Measurements from ENCODE around the gene SPA17.

The SPA17 gene

GRCh38 chr11:124676386-124676785 lies 2.7 kb downstream of the SPA17 start:
- H3K4me3 ChIP-seq (ENCODE audit: insufficient read depth in 1 of 2, low read depth in 1 of 2, low read length in 2 of 2) = no peak overlapping the region
- no peak overlapping the region for H4K8ac ChIP-seq (ENCODE audit: low read length)
- no peaks in the 10 kb centered on the region for H3K27me3 ChIP-seq (ENCODE audit: control insufficient read depth in 1 of 2, insufficient read depth in 1 of 2, low read length in 2 of 2)
- no peak overlapping the region for H3K9ac ChIP-seq (ENCODE audit: low read length)
- no peak overlapping the region for H2BK15ac ChIP-seq (ENCODE audit: low read depth, poor library complexity, severe bottlenecking)
- H4K91ac ChIP-seq (ENCODE audit: low read length) = no peak overlapping the region
- no peak overlapping the region for H3K18ac ChIP-seq (ENCODE audit: low read depth in 1 of 2, low read length in 2 of 2)
- H2BK120ac ChIP-seq (ENCODE audit: low read depth, low read length) = no peak overlapping the region
- H3K4me1 ChIP-seq (ENCODE audit: control insufficient read depth, insufficient read depth, low read depth, low read length) = peaks cover 4% of the 10 kb centered on the region
- no peak overlapping the region for H3K14ac ChIP-seq (ENCODE audit: low read length in 2 of 2)
- H3K23ac ChIP-seq (ENCODE audit: low read length in 2 of 2) = no peak overlapping the region
- no peak overlapping the region for H3K27ac ChIP-seq (ENCODE audit: low read length, poor library complexity, severe bottlenecking)
- H3K79me1 ChIP-seq (replicated peaks; ENCODE audit: low read length, poor library complexity, severe bottlenecking) = peaks cover 2% of the 10 kb centered on the region
- H2AFZ ChIP-seq (ENCODE audit: low read depth, low read length) = no peak overlapping the region
- WGBS = 100% methylated on average over 1 of the region's 2 CpGs
- no peaks in the 10 kb centered on the region for H3K36me3 ChIP-seq (ENCODE audit: control insufficient read depth in 1 of 2, insufficient read depth in 2 of 2, low read depth in 1 of 2, low read length in 2 of 2)
- no peak overlapping the region for H3K4me2 ChIP-seq (ENCODE audit: low read length, poor library complexity, severe bottlenecking)
- no peak overlapping the region for H2AK5ac ChIP-seq (ENCODE audit: low read length, severe bottlenecking)
- no peak overlapping the region for H3K4ac ChIP-seq (ENCODE audit: low read depth in 1 of 2, low read length in 2 of 2)
- DNase-seq = no peak
- no peak overlapping the region for H2BK5ac ChIP-seq (ENCODE audit: low read depth, low read length, poor library complexity, severe bottlenecking)
- H2BK12ac ChIP-seq (ENCODE audit: low read length in 2 of 2) = no peak overlapping the region
- no peaks in the 10 kb centered on the region for H3K9me3 ChIP-seq (ENCODE audit: control insufficient read depth, low read length)

GRCh38 chr11:124678416-124678815 lies 4.7 kb downstream of the SPA17 start:
- Histone ChIP-seq H2BK120ac (ENCODE audit: low read depth, low read length) (no peak overlapping the region), H3K36me3 (ENCODE audit: control insufficient read depth in 1 of 2, insufficient read depth in 2 of 2, low read depth in 1 of 2, low read length in 2 of 2) (peaks cover 0 to 5% of the 10 kb centered on the region in 2 experiments), H3K9me3 (ENCODE audit: control insufficient read depth, low read length) (peaks cover 18% of the 10 kb centered on the region), H2BK12ac (ENCODE audit: low read length in 2 of 2) (no peak overlapping the region), H3K27ac (ENCODE audit: low read length, poor library complexity, severe bottlenecking) (no peak overlapping the region), H2BK5ac (ENCODE audit: low read depth, low read length, poor library complexity, severe bottlenecking) (no peak overlapping the region), H3K4me1 (ENCODE audit: control insufficient read depth, insufficient read depth, low read depth, low read length) (peaks cover 2% of the 10 kb centered on the region), H3K79me1 (replicated peaks; ENCODE audit: low read length, poor library complexity, severe bottlenecking) (peaks cover 2% of the 10 kb centered on the region), H3K23ac (ENCODE audit: low read length in 2 of 2) (no peak overlapping the region), H4K91ac (ENCODE audit: low read length) (no peak overlapping the region), H3K4ac (ENCODE audit: low read depth in 1 of 2, low read length in 2 of 2) (no peak overlapping the region), H2AFZ (ENCODE audit: low read depth, low read length) (no peak overlapping the region), H3K27me3 (ENCODE audit: control insufficient read depth in 1 of 2, insufficient read depth in 1 of 2, low read length in 2 of 2) (no peaks in the 10 kb centered on the region), H2BK15ac (ENCODE audit: low read depth, poor library complexity, severe bottlenecking) (no peak overlapping the region), H3K9ac (ENCODE audit: low read length) (no peak overlapping the region), H3K4me2 (ENCODE audit: low read length, poor library complexity, severe bottlenecking) (no peak overlapping the region), H4K8ac (ENCODE audit: low read length) (no peak overlapping the region), H3K18ac (ENCODE audit: low read depth in 1 of 2, low read length in 2 of 2) (no peak overlapping the region), H3K4me3 (ENCODE audit: insufficient read depth in 1 of 2, low read depth in 1 of 2, low read length in 2 of 2) (no peak overlapping the region), H2AK5ac (ENCODE audit: low read length, severe bottlenecking) (no peak overlapping the region), H3K14ac (ENCODE audit: low read length in 2 of 2) (no peak overlapping the region)
- WGBS = 82% methylated on average over 4 of the region's 5 CpGs
- DNase-seq = no peak

GRCh38 chr11:124681421-124681820 lies 7.7 kb downstream of the SPA17 start:
- no CpG with 5 or more reads among the region's 2 CpGs for WGBS
- H3K23ac ChIP-seq (ENCODE audit: low read length in 2 of 2) = no peak overlapping the region
- H3K4me2 ChIP-seq (ENCODE audit: low read length, poor library complexity, severe bottlenecking) = no peak overlapping the region
- H2BK120ac ChIP-seq (ENCODE audit: low read depth, low read length) = no peak overlapping the region
- H3K4ac ChIP-seq (ENCODE audit: low read depth in 1 of 2, low read length in 2 of 2) = no peak overlapping the region
- no peak overlapping the region for H2AK5ac ChIP-seq (ENCODE audit: low read length, severe bottlenecking)
- H3K9me3 ChIP-seq (ENCODE audit: control insufficient read depth, low read length) = peaks cover 25% of the 10 kb centered on the region
- H3K36me3 ChIP-seq (ENCODE audit: control insufficient read depth in 1 of 2, insufficient read depth in 2 of 2, low read depth in 1 of 2, low read length in 2 of 2) = peaks cover 0 to 5% of the 10 kb centered on the region in 2 experiments
- no peak overlapping the region for H2BK15ac ChIP-seq (ENCODE audit: low read depth, poor library complexity, severe bottlenecking)
- no peak overlapping the region for H2AFZ ChIP-seq (ENCODE audit: low read depth, low read length)
- H4K91ac ChIP-seq (ENCODE audit: low read length) = no peak overlapping the region
- H3K14ac ChIP-seq (ENCODE audit: low read length in 2 of 2) = no peak overlapping the region
- no peak overlapping the region for H2BK12ac ChIP-seq (ENCODE audit: low read length in 2 of 2)
- H4K8ac ChIP-seq (ENCODE audit: low read length) = no peak overlapping the region
- H3K27me3 ChIP-seq (ENCODE audit: control insufficient read depth in 1 of 2, insufficient read depth in 1 of 2, low read length in 2 of 2) = no peaks in the 10 kb centered on the region
- H3K27ac ChIP-seq (ENCODE audit: low read length, poor library complexity, severe bottlenecking) = no peak overlapping the region
- no peak for DNase-seq
- H3K79me1 ChIP-seq (replicated peaks; ENCODE audit: low read length, poor library complexity, severe bottlenecking) = no peaks in the 10 kb centered on the region
- H3K4me3 ChIP-seq (ENCODE audit: insufficient read depth in 1 of 2, low read depth in 1 of 2, low read length in 2 of 2) = no peak overlapping the region
- no peak overlapping the region for H3K18ac ChIP-seq (ENCODE audit: low read depth in 1 of 2, low read length in 2 of 2)
- no peak overlapping the region for H3K9ac ChIP-seq (ENCODE audit: low read length)
- no peaks in the 10 kb centered on the region for H3K4me1 ChIP-seq (ENCODE audit: control insufficient read depth, insufficient read depth, low read depth, low read length)
- no peak overlapping the region for H2BK5ac ChIP-seq (ENCODE audit: low read depth, low read length, poor library complexity, severe bottlenecking)

- no peak overlapping the region for H4K8ac ChIP-seq (ENCODE audit: low read length)
- no peaks in the 10 kb centered on the region for H3K4me1 ChIP-seq (ENCODE audit: control insufficient read depth, insufficient read depth, low read depth, low read length)
- no peak overlapping the region for H4K91ac ChIP-seq (ENCODE audit: low read length)
- DNase-seq = no peak
- H3K4me2 ChIP-seq (ENCODE audit: low read length, poor library complexity, severe bottlenecking) = no peak overlapping the region
- WGBS = 100% methylated on average over 1 of the region's 1 CpG
- no peak overlapping the region for H3K14ac ChIP-seq (ENCODE audit: low read length in 2 of 2)
- H3K79me1 ChIP-seq (replicated peaks; ENCODE audit: low read length, poor library complexity, severe bottlenecking) = no peaks in the 10 kb centered on the region
- no peak overlapping the region for H2AK5ac ChIP-seq (ENCODE audit: low read length, severe bottlenecking)
- no peak overlapping the region for H3K23ac ChIP-seq (ENCODE audit: low read length in 2 of 2)
- H2BK12ac ChIP-seq (ENCODE audit: low read length in 2 of 2) = no peak overlapping the region
- H2AFZ ChIP-seq (ENCODE audit: low read depth, low read length) = no peak overlapping the region
- H2BK5ac ChIP-seq (ENCODE audit: low read depth, low read length, poor library complexity, severe bottlenecking) = no peak overlapping the region
- H3K36me3 ChIP-seq (ENCODE audit: control insufficient read depth in 1 of 2, insufficient read depth in 2 of 2, low read depth in 1 of 2, low read length in 2 of 2) = peaks cover 0 to 5% of the 10 kb centered on the region in 2 experiments
- no peak overlapping the region for H3K9ac ChIP-seq (ENCODE audit: low read length)
- H3K27ac ChIP-seq (ENCODE audit: low read length, poor library complexity, severe bottlenecking) = no peak overlapping the region
- no peak overlapping the region for H3K4ac ChIP-seq (ENCODE audit: low read depth in 1 of 2, low read length in 2 of 2)
- no peak overlapping the region for H2BK120ac ChIP-seq (ENCODE audit: low read depth, low read length)
- H3K18ac ChIP-seq (ENCODE audit: low read depth in 1 of 2, low read length in 2 of 2) = no peak overlapping the region
- H3K9me3 ChIP-seq (ENCODE audit: control insufficient read depth, low read length) = peaks cover 31% of the 10 kb centered on the region
- H3K27me3 ChIP-seq (ENCODE audit: control insufficient read depth in 1 of 2, insufficient read depth in 1 of 2, low read length in 2 of 2) = no peaks in the 10 kb centered on the region
- H2BK15ac ChIP-seq (ENCODE audit: low read depth, poor library complexity, severe bottlenecking) = no peak overlapping the region
- H3K4me3 ChIP-seq (ENCODE audit: insufficient read depth in 1 of 2, low read depth in 1 of 2, low read length in 2 of 2) = no peak overlapping the region
Measured at GRCh38 chr11:124682443-124682842, 8.7 kb downstream of the SPA17 start.
